NCI-H1092 (cell line): ENCODE data around the gene LBHD2.

Experiments used
- DNase-seq: peaks from one replicate; lab custom pipeline; 2025; lab: John Stamatoyannopoulos, UW

Gene LBHD2

GRCh38 chr14:103091041-103091882 is 7.3 kb downstream of the LBHD2 start:
- no peak for DNase-seq

- DNase-seq = no peak
Measured at GRCh38 chr14:103091883-103092222, 7.8 kb downstream of the LBHD2 start.

GRCh38 chr14:103093856-103094405 is 9.9 kb downstream of the LBHD2 start:
- DNase-seq = no peak

GRCh38 chr14:103094406-103095209 is 10.6 kb downstream of the LBHD2 start, which contains the start of gene EXOC3L4:
Gene EXOC3L4, plus strand, starts transcription at chr14:103094725. Its CDS starts 5,495 bp downstream, at chr14:103100220.
- DNase-seq = no peak

- no peak for DNase-seq
Measured at GRCh38 chr14:103095210-103095778, 11.3 kb downstream of the LBHD2 start.

- no peak for DNase-seq
Measured at GRCh38 chr14:103096387-103096786, 12.4 kb downstream of the LBHD2 start.

- DNase-seq = no peak
Measured at GRCh38 chr14:103097244-103097993, 13.4 kb downstream of the LBHD2 start.

GRCh38 chr14:103097994-103098957 is 14.3 kb downstream of the LBHD2 start:
- no peak for DNase-seq

- no peak for DNase-seq
Measured at GRCh38 chr14:103099081-103099732, 15.2 kb downstream of the LBHD2 start.

GRCh38 chr14:103099733-103100280 is 15.8 kb downstream of the LBHD2 start:
- DNase-seq = no peak

GRCh38 chr14:103100281-103101121 is 16.5 kb downstream of the LBHD2 start:
- DNase-seq = no peak

GRCh38 chr14:103101257-103101962 is 17.4 kb downstream of the LBHD2 start:
- no peak for DNase-seq

GRCh38 chr14:103101963-103102688 is 18.1 kb downstream of the LBHD2 start:
- no peak for DNase-seq

- DNase-seq = no peak
Measured at GRCh38 chr14:103102689-103103260, 18.8 kb downstream of the LBHD2 start.

- peak; percentile 22 for DNase-seq
Measured at GRCh38 chr14:103103461-103104388, 19.7 kb downstream of the LBHD2 start.

GRCh38 chr14:103104389-103104653 is 20.3 kb downstream of the LBHD2 start:
- no peak for DNase-seq
